ENCODE measurements around the gene SMU1.
"Not testable (repeated sequence)": the region's sequence is repeated elsewhere in the genome, so short reads cannot be mapped to it uniquely, and the experiment has no call there.

Gene SMU1

DNA sequence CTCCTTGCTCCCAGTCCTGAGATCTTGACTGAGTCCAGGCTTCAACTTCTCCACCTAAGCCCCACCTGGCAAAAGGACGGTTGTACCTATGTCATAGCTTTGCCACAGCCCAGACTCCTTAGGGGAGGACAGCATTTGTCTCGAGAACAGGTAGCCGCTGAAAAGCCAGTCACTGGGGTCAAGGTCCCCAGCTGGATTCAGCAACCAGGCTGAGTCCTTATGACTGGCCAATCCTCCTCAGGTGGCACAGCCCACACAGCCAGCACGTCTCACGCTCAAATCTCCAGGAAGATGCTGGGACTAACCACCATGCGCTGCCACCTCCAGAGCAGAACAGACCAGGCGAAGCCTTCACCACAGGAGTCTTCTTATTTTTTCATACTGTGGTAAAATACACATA lies 27.9 kb upstream of the SMU1 start:
- no peak for DNase-seq

DNA sequence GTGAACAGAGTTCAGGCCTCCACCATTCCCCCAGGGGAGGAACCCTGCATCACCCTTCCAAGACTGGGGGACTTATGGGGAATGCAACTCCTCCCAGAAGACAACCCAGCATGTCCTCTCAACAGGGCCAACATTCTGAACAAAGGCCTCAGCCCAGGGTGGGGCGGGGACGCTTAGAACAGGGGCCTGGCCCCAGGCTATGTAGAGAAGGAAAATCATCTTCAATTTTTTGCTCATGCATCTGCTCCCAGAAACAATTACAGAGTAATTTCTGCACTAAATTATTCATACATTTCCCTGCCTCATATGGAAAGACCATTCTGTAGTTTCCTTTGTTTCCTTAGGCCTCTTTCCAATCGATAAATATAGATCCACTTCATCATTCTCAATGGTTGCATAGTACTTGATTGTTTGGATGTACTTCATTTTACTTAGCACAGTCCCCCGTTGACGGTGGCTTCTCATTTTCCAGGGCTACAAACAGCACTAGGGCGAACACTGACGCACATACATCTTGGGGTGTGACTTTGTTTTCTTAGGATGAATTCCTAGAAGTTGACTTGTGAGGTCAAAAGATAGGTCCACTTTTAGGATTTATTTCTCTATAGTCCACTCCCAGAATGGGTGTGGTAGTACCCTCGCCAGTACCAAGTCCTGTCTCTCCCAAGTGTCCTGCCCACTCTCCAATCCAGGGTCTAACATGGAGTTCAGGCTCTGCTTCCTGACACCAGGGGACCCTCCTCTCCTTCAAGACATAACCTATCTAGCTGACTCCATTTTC lies 27.2 kb upstream of the SMU1 start:
- DNase-seq, result no peak

DNA sequence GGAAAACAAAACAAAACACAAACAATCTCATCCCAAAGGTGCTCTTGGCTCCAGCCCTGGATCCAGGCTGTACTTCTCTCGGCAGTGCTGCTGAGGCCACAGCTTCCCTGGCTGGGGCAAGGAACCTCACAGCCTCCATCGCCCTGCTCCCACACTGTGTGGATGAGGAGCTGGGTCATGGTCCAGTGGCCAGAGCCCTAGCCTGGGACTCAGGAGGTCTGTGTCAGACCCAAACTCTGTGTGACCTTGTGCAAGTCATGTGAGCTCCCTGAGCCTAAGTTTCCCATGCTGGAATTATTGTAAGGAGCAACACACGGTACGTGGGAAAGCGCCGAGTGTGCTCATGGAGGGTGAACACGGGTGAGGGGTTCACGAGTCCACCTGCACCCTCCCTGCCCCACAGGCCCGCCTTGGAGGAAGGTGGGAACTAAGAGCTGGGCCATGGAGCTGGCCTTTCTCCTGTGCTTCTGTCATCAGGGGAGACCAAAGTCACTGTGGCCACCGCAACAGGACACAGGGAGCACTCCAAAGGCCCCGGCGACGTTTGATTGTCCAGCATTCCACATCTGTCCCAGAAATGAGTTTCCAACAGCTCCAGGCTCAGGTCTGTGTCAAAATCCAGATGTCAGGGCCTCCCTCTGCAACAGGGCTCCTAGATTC lies 26.2 kb upstream of the SMU1 start:
- DNase-seq, result no peak

DNA sequence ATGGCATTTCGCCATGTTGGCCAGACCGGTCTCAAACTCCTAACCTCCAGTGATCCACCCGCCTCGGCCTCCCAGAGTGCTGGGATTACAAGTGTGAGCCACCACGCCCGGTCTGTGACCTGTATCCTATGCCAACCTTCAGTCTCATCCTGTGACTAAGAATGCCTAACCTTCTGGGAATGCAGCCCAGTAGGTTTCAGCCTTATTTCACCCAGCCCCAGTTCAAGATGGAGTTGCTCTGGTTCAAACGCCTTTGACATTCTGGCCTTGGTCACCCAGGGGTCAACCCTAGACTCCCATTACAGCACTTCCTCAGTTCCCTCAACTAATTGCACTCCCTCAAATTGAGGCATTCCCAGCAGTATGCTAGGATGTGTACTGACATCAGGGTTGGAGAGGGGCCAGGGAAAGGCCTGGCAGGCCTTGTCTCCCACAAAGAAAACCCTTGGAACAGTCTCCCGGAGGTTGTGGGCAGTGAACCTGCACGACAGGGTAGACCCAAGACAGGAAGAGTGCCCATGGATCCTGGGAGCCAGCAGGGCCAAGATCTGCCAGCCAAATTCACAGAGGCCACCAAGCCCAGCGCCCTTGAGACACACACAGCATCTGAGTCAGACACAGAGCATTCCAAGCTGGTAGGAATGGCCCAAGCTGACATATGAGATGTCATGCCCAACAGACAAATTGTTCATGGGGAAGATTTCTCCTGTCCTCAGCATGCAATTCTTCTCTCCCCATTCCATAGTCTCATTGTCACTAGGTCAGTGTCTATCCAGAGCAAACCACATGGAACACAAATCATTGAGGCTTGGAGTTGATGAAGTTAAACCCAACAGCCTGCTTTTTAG lies 24.9 kb upstream of the SMU1 start:
- DNase-seq, result no peak

DNA sequence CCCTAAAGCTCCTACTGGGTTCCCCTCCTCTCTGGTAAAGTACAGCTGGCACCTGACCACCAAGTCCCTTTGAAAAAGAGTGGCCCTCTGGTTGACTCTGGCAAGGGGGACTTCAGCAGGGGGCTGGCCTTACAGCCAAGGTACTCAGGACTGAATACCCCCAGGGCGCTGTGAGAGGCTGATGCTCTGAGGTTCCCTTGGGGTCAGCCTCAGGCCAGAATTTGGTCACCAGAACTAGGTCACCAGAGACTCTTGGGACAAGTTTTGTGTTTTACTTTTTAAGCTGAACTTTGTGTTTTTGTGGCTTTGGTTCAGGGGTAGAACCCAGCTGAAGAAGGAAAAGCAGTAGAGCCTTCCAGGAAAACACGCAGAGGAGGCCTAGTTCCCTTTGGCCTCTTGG lies 23.3 kb upstream of the SMU1 start:
- DNase-seq, result no peak

DNA sequence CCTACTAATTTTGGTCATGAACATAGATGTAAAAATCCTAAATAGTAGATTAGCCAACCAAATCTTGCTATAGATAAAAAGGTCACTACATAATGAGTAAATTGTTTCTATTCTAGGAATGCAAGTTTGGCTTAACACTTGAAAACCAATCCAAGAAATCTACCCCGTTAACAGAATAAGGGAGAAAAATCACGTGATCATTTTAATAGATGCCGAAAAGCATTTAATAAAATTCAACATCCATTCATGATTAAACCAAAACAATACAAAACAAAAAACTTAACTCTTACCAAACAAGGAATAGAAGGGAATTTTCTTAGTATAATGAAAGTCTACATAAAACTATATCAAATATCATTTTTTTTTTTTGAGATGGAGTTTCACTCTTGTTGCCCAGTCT lies 20.7 kb upstream of the SMU1 start:
- DNase-seq, result no peak

DNA sequence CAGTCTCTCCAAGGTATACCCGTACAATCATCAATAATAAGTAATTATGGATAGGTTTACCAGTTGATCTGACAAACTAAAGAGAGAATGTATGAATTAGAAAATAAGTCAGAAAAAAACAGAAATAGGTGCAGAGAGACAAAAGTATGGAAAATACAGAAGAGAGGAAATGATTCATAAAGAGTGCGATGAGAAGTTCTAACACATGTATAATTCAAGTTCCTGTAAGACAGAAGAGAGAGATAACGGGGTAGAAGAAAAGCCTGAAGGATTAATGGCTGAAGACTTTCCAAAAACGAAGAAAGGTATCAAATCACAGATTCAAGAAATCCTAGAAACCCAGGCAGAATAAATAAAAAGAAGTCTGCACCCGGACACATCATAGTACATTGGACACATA lies 16.2 kb upstream of the SMU1 start:
- DNase-seq, result no peak

DNA sequence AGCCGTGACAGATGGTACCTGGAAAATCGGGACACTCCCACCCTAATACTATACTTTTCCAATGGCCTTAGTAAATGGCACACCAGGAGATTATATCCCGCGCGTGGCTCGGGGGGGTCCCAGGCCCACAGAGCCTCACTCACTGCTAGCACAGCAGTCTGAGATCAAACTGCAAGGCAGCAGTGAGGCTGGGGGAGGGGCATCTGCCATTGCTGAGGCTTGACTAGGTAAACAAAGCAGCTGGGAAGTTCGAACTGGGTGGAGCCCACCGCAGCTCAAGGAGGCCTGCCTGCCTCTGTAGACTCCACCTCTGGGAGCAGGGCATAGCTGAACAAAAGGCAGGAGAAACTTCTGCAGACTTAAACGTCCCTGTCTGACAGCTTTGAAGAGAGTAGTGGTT lies 9.2 kb upstream of the SMU1 start:
- DNase-seq, result not testable (repeated sequence)

DNA sequence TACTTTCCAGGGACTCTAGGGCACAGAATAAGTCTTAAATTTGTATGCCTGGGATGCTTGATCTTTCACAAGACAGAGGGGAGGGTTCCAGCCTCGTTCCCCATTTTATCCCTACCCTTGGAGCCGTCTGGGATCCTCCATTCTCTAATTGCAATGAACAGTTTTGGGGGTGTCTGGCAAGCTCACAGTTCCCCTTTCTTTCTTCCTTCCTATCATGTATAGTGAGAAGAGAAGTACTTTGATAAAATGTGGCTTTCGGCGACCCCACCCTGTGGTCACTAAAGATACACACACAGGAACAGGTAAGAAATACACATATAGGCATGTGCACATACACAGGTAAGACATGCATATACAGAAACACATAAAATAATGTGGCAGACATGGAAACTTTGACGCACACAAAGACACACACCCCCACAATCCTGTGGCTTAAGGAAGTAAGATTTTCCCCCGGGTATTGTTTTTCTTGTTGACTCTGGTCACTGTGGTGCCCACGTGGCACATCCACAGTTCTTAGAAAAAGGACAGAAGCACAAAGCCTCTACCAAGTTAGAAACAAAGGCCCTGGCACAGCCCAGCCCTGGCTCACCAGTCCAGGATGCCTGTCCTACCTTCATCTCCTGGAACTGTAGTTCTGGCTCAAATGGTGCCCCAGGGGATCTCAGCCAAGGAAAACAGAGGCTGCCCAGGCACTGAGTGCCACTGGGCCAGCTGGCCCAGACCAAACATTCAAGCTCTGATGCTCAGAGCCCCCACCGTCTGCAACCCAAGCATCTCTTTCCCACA lies 6.3 kb upstream of the SMU1 start:
- DNase-seq, result peak in 1 of 2 donors; percentile 13

DNA sequence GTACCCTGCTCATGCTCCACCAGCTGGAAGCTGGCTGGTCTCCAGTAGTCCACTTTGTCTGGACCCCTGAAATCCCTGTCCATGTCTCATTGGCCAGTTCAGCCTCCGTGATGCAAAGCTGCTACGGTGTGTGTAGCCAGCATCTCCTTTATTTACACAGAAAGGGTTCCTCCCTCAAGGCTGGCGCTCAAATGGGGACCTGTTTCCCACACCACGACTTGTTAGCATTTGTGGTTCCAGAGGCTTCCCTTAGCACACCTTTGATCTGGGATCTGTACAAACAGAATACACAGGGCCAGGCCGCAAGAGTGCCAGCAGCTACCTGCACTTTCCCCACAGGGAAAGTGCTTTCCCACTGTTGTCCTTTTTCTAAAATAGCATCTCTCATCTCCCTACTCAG lies 5.7 kb upstream of the SMU1 start:
- no peak for DNase-seq

DNA sequence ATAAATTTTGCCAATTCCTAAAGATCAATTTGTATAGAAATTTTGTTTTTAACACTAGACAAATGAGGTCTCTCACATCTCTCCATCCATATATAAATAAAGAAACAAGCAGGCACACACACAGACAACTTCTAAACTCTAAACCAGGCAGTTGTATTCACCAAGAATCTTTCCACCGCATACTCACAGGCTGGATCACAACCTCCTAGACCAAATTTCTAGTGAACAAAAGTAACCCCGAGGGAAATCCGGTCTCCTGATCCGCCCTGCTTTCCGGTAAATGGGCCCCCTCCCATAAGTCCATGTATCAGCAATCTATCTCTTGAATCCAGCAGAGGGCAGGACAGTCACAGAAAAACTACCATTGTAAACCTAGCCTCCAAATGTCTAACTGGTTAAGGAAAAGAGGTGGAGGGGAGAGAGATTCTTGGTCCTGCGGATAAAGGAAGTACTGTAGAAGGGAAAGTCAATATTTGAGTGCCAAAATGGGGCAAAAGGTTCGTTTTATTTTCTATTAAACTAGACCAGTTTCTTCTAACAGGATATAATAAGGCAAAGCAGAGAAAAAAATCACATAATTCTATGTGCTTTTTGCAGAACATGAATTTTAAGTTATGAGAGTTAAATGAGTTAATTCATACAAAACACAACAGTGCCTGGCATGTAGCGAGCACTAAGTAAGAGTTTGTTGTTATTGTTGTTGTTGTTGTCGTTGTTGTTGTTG lies 4.8 kb upstream of the SMU1 start:
- peak; percentile 37 to 84 for DNase-seq

DNA sequence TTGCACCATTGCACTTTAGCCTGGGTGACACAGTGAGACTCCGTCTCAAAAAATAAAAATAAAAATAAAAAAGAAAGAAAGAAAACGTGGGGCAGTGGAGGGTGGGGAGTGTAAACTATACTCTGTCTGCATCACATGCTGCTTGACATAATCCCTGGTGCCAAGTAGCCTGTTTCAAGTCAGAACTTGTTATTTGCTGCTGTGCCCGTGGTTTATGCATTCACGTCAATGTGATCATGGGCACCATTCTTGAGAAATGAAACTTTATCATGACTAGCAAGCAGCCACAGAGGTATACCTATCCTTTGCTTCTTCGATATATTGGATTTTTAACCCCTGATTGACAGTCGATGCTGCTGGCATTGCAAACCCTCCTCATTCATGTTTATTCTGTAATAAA lies 4.1 kb upstream of the SMU1 start:
- DNase-seq, result no peak

DNA sequence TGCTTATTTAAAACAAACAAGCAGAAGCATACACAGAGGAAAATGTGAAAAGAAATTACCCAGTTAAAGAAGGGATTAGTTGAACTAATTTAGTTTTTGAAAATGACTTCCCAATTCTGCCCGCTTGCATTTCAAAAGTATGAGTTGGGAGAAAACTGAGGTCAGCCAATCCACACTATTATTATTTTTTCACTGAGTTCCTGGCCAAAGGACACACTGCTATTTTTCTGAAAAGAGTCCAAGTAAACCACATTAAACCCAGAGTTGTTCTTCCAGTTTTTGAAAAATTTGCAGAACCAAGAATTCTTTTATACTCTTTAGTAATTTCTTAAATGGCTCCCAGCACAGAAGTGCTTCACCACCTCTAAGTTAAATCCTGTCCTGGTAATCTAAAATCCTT lies 7.5 kb downstream of the SMU1 start:
- no peak for DNase-seq

DNA sequence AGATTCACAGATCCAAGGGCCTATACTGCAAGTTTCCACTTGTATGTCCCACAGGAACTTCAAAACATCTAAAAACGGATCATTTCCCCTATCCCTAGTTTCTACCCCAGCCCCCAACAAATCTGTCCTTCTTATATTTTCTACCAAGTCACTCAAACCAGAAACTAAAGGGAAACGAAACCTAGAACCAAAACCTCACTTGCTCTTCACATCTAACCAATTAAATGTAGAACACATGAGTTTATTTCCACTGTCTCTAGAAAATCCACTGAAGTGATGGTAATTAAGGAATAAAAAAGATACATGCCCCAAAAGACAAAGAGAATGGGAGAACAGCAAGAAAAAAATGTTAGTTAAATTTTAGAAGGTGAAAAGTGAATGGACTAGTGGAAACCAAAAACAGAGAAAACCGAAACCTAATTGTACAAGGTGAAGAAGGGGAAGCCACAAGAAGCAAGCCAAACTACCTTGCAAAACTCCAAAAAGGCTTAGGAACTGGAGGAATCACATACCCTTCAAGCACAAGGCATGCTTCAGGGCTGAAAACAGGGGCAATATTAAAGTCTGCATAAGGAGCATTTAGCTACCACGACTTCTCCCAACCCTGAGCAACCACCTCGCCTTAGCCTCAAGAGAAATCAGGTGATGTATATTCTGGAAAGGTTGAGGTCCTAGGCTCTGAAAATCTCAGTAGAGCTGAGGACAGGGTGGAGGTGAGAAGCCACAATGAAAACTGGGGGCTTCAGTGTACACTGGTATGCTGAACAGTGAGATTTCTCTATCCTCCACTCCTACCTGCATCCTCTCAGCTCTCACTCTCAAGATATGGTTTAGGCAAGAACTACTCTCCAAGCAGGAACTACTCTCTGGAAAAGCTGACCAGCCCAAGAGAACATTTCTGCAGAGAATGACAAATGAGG lies 11.1 kb downstream of the SMU1 start:
- no peak for DNase-seq

DNA sequence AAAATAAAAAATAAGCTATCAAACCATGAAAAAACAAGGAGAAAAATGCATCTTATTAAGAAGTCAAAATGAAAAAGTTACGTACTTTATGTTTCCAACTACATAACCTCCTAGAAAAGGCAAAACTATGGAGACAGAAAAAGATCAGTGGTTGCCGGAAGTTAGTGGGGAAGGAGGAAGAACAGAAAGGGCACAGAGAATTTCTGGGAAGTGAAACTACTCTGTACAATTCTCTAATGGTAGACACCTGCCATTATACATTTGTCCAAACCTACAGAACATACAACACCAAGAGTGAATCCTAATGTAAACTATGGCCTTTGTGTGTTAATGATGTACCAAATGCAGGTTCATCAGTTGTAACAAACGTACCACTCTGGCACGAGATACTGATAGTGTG lies 25.3 kb downstream of the SMU1 start:
- DNase-seq, result no peak

DNA sequence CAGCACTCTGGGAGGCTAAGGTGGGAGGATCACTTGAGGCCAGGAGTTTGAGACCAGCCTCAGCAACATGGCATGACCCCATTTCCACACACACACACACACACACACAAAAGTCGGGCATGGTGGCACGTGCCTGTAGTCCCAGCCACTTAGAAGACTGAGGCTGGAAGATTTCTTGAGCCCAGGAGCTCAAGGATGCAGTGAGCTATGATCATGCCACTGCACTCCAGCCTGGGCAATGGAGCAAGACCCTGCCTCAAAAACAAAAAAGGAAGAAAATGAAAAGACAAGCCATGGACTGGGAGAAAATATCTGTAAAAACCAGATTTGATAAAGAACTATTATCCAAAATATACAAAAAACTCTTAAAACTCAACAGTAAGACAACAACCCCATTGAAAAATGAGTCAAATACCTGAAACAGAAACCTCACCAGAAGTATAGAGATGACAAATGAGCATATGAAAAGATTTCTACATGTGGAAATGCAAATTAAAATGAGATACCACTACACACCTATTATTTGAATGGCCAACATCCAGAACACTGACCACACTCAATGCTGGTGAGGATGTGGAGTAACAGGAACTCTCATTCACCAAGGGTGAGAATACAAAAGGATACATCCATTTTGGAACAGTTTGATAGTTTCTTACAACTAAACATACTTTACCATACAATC lies 26.7 kb downstream of the SMU1 start:
- no peak for DNase-seq

DNA sequence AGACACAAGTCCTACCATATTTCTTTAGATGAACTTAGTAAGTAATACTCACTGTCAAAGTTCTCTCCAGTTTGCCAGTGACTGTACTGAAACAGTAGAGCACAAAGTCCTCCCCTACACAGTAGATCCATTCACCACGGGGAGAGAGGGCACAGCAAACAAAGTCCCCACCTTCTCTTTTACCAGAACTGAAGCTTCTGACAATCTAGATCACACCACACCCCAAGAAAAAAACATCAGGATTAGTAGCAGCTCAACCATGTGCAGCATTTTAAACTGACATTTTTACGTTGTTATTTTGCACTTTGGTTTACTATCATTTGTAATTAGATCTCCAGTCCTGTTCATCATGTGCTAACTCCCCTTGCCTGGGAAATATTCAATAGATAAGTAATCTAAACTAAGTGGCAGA lies 28.4 kb downstream of the SMU1 start:
- DNase-seq, result no peak

DNA sequence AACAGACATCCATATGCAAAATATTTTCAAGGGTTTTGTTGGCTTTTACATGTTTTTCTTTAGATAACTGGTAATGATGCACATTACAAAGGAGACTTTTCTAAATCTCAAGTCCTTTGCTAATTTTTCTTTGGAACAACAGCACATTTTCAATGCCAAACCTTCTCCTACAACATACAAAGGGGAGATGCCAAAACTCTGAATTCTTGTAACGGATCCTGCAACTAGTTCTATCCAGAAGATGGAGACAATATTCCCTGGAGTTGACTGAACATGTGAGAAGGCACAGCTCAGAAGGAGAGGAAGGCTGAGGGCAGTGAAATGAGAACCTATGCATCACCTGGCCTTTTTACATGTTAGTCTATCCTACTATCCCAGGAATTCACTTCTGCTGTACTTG lies 30.4 kb downstream of the SMU1 start:
- DNase-seq, result no peak

DNA sequence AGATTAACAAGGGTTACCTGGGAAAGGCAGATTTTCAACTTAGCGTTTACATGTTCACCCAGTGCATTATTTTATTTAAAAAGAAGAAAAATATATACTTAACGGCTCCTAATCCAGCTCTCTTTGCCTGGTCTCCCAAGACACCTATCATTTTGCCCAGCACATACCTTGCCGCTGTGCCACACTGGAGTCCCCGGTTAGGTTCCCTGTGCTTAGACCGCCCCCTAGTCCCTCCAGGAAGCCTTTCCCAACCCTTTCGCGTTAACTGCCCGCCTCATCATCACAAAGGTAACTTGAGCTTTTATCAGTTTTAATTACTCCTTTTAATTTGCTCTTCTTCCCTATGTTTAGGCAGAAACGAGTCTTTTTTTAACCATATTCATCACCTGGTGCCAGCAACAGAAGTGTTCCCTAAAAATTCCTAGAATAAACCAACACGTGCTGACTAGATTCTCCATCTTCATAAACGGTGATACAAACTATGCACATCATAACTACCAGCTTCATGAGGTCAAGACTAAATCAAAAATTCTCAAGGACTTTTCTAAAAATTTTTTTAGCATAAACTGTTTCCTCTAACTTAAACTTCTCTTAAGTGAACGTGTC lies 31.7 kb downstream of the SMU1 start:
- DNase-seq, result peak; percentile 3 to 18

DNA sequence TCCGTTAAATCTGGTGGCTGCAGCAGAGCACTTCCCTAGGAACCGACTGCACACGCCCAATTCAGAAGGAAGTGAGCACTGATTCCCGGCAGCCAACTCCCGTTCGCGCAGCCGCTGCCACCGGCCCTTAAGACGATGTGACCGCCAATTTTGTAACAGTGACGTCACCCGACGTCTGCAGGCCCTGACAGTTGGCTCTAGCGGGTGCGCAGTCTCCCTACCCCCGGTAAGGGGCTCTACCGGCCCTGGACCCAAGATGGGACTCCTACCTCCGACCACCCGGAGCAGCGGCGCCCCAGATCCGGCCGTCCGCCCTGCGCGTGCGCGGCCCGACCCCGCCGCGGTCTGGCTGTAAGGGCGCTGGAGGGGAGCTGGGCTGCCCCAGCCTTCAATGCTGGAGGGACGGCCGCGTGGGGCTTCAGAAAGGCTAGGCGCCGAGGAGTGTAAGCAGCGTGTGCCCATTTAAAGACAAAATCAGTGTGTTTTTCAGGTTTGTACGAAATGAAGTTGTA lies 32.3 kb downstream of the SMU1 start:
- peak; percentile 48 to 68 for DNase-seq

Data from hippocampal formation (tissue), 2 donors.